Activated CD8-positive, alpha-beta T cell treated with anti-CD3 and anti-CD28 coated beads for 36 hours (primary cell): Measurements from ENCODE around the gene BTBD18. TPM values are rescaled to one million over a fixed set of nuclear protein-coding genes. Genes with fewer than 3 reads are reported as not detected.

ENCODE experiments used
- ATAC-seq: fragments of 200-7000 bp; cut with Tn5 transposase; one replicate; pipeline ENCODE4 v1.10.0; 2021; ENCODE audit warnings: mild to moderate bottlenecking, moderate library complexity
- CTCF ChIA-PET: fragments of 350-600 bp; sonication (Branson Sonifier 250); formaldehyde crosslinking; loops from one replicate; lab custom pipeline; 2021; ENCODE audit warnings: antibody characterized with exemption; lab: Charles Lee
- POLR2A ChIA-PET: fragments of 350-600 bp; sonication (Branson Sonifier 250); formaldehyde crosslinking; loops from one replicate; lab custom pipeline; 2021; ENCODE audit warnings: antibody characterized with exemption; lab: Charles Lee
- DNase-seq: peaks from one replicate; pipeline ENCODE4 v3.0.0-alpha.2; 2020
- H3K27ac Mint-ChIP-seq: one replicate; pipeline ENCODE4 v1.8.0; 2021; ENCODE audit warnings: mild to moderate bottlenecking, mixed read lengths
- H3K27me3 Mint-ChIP-seq: one replicate; pipeline ENCODE4 v1.8.0; 2021; ENCODE audit warnings: mixed read lengths
- H3K36me3 Mint-ChIP-seq: one replicate; pipeline ENCODE4 v1.8.0; 2021; ENCODE audit warnings: low read depth, mixed read lengths
- H3K4me1 Mint-ChIP-seq: one replicate; pipeline ENCODE4 v1.8.0; 2021; ENCODE audit warnings: low read depth, mixed read lengths
- H3K4me3 Mint-ChIP-seq: one replicate; pipeline ENCODE4 v1.8.0; 2021; ENCODE audit warnings: mild to moderate bottlenecking, moderate library complexity, mixed read lengths
- H3K9me3 Mint-ChIP-seq: one replicate; pipeline ENCODE4 v1.8.0; 2021; ENCODE audit warnings: mixed read lengths
- CTCF ChIP-seq: fragments of 200-600 bp; IDR thresholded peaks from one replicate; pipeline ENCODE4 v1.8.0; 2022; ENCODE audit warnings: antibody characterized with exemption, mild to moderate bottlenecking
- intact Hi-C: fragments of 100-400 bp; cut with micrococcal nuclease; formaldehyde crosslinking; loops from one replicate; pipeline ENCODE4 v1.10.0; 2022
- total RNA-seq, 2 experiments: library from RNA; stranded (reverse); gene quantifications; one replicate each; pipeline ENCODE4 v1.2.3, GENCODE V29; 2021

Gene BTBD18
- total RNA-seq, 2 experiments from 2014 or later, result not detected

DNA sequence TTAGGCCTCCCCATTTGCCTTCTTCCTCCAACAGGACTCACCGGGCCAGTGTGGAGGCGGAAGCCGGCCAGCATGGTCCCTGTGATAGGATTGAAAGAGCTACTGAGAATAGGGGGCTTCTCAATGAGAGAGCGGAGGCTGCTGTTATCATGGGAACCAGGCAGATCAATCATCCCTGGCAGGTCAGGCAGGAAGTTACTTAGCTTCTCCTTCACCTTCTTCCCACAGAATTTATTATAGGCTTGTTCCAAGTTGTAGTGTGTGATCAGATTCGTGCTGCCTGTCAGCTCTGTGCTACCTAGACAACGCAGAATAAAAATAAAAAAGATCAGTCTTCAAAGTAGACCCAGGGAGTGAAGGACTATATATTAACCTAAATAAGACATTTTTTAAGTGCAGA, 46.7 kb downstream of the BTBD18 start:
- Mint-ChIP-seq H3K4me3 (no peak overlapping the region), H3K27me3 (no peaks in the 10 kb centered on the region), H3K4me1 (peaks cover 10% of the 10 kb centered on the region), H3K9me3 (no peaks in the 10 kb centered on the region), H3K27ac (peak overlapping the region; percentile 49), H3K36me3 (peaks cover 11% of the 10 kb centered on the region)
- ChIA-PET POLR2A (interaction anchor here (0.9 to 2.5 kb wide), 4 partner anchors 10 to 36 kb away, joined by 3 to 10 read pairs (median 4); partner anchors contain the start of gene SELENOH), CTCF (no interaction called here)
- intact Hi-C loops, result no loop called here
- TF ChIP-seq CTCF, result no peak
- DNase-seq (no peak), ATAC-seq (no peak)

DNA sequence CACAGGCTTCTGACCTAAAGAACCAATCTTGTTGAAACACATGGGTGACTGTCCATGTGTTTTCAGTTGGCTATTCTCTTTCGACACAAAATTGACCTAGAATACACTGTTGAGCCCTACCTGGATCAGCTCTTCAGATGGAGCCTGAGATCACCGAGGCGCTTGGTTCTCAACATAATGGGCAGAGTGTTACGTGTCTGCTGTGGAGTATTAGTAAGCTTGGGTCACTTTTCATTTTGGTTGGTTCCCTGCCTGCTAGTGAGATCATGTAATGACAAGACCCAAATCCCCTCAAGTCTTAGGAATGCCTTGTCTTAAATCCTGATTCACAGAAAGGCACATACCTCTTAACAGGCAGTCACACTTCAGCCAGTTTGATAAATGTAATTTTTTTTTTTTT, 48.3 kb downstream of the BTBD18 start:
- Mint-ChIP-seq H3K27me3 (no peaks in the 10 kb centered on the region), H3K4me1 (peaks cover 4% of the 10 kb centered on the region), H3K27ac (no peak overlapping the region), H3K4me3 (no peak overlapping the region), H3K36me3 (peaks cover 18% of the 10 kb centered on the region), H3K9me3 (no peaks in the 10 kb centered on the region)
- ATAC-seq (no peak), DNase-seq (no peak)
- POLR2A ChIA-PET, result interaction anchor here (1.3 to 2.8 kb wide), 3 partner anchors 8 to 15 kb away, joined by 6 to 7 read pairs (median 6); partner anchors contain the start of genes MED19 and TMX2
- intact Hi-C loops, result no loop called here
- CTCF ChIA-PET, result interaction anchor here (1.2 to 1.6 kb wide), 2 partner anchors 45 to 97 kb away, joined by 3 to 7 read pairs; no protein-coding TSS in a partner anchor
- TF ChIP-seq CTCF, result no peak

DNA sequence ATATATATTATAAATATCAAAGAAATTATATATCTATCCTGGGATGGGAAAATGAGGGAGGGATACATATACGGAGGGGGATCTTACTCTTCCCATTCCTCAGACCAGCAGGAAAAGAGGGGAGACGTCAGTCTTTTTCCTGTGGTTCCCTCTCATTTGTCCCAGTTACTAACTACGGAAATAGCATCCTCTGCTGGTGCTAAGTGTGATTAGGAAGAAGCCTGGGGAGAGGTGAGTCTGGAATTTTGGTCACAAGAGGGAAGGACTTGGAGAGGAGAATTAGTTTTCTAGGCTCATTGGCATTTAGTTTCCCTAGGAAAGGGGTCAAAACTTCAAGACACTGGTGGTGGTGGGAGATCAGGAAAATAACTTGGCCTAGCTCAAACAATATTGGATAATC, 51.2 kb downstream of the BTBD18 start:
- no peak overlapping the region for H3K4me3 Mint-ChIP-seq
- H3K27me3 Mint-ChIP-seq, result no peaks in the 10 kb centered on the region
- ChIA-PET CTCF (interaction anchor here (1.4 kb wide), 1 partner anchor 100 kb away, joined by 4 read pairs; no protein-coding TSS in a partner anchor), POLR2A (interaction anchor here (0.8 to 1.8 kb wide), 2 partner anchors 17 to 32 kb away, joined by 3 to 4 read pairs; no protein-coding TSS in a partner anchor)
- no peak for ATAC-seq
- TF ChIP-seq CTCF, result no peak
- H3K9me3 Mint-ChIP-seq, result no peaks in the 10 kb centered on the region
- peak overlapping the region; percentile 25 for H3K27ac Mint-ChIP-seq
- peaks cover 23% of the 10 kb centered on the region for H3K36me3 Mint-ChIP-seq
- DNase-seq, result no peak
- no peaks in the 10 kb centered on the region for H3K4me1 Mint-ChIP-seq
- intact Hi-C loops, result no loop called here

DNA sequence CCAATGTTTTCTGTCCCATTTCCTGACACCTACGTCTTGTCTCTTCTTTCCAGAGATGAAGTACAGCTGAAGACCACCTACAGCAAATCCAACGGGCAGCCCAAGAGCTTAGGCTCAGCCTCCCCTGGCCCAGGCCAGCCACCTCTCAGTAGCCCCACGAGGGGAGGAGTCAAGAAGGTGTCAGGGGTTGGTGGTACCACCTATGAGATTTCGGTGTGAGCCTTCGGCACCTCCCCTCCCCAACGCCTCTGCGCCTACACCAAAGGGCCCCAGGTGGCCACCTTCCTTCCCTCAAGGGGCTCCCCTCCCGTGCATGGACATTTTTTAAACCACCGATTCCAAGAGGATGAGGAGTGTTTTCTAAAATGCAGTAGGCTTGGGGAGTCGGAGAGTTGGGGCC, 51.8 kb downstream of the BTBD18 start:
- intact Hi-C loops, result no loop called here
- no peak for DNase-seq
- H3K36me3 Mint-ChIP-seq, result peaks cover 26% of the 10 kb centered on the region
- no peak overlapping the region for H3K4me3 Mint-ChIP-seq
- peak overlapping the region; percentile 34 for H3K27ac Mint-ChIP-seq
- H3K9me3 Mint-ChIP-seq, result no peaks in the 10 kb centered on the region
- ChIA-PET POLR2A (interaction anchor here (1.8 kb wide), 1 partner anchor 18 kb away, joined by 4 read pairs; no protein-coding TSS in a partner anchor), CTCF (interaction anchor here (0.9 to 1.4 kb wide), 3 partner anchors 9 to 101 kb away, joined by 3 to 4 read pairs (median 3); no protein-coding TSS in a partner anchor)
- TF ChIP-seq CTCF, result no peak
- H3K27me3 Mint-ChIP-seq, result no peaks in the 10 kb centered on the region
- H3K4me1 Mint-ChIP-seq, result no peaks in the 10 kb centered on the region
- ATAC-seq, result no peak

DNA sequence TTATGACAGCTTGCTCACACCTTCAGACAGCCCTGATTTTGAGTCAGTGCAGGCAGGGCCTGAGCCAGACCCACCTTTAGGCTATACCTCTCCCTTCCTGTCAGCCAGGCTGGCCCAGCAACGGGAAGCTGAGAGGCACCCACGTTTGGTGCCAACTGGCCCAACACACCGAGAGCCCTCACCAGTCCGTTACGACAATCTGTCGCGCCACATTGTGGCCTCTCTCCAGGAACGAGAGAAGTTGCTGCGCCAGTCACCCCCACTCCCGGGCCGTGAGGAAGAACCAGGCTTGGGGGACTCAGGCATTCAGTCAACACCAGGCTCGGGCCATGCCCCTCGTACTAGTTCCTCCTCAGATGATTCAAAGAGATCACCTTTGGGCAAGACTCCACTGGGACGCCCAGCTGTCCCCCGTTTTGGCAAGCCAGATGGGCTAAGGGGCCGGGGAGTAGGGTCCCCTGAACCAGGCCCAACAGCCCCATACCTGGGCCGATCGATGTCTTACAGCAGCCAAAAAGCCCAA, 52.7 kb downstream of the BTBD18 start:
- DNase-seq, result no peak
- Mint-ChIP-seq H3K27me3 (no peaks in the 10 kb centered on the region), H3K4me1 (no peaks in the 10 kb centered on the region), H3K36me3 (peaks cover 30% of the 10 kb centered on the region), H3K9me3 (no peaks in the 10 kb centered on the region), H3K27ac (no peak overlapping the region), H3K4me3 (no peak overlapping the region)
- ChIA-PET POLR2A (interaction anchor here (1.0 to 1.8 kb wide), 3 partner anchors 9 to 19 kb away, joined by 3 to 5 read pairs (median 4); no protein-coding TSS in a partner anchor), CTCF (interaction anchor here (0.8 to 1.3 kb wide), 4 partner anchors 9 to 102 kb away, joined by 3 to 6 read pairs (median 3); no protein-coding TSS in a partner anchor)
- no peak for ATAC-seq
- no peak for TF ChIP-seq CTCF
- intact Hi-C loops, result no loop called here
